ENCODE measurements around the gene WIPF1.

DNA sequence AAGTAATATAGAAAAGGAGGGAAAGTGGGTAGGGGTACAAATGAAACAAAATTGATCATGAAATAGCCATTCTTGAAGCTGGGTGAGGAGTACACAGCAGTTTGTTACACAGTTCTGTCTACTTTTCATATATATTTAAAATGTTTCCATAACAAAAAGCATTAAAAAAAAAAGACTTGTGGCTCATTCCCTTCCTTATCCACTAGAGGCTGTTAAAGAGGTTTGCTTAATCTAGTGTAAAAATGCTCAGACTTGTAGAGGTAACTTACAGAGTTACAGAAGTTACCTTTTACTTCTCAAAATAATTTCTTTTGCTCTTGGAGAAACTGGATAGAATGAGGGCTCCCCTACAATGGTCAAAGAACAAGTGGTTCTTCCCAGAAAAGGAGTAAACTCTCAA lies 8.1 kb upstream of the WIPF1 start:
- TF ChIP-seq CTCF (IDR thresholded peaks at IDR 0.05) (no peak), POLR2A (IDR thresholded peaks at IDR 0.05) (no peak), EP300 (IDR thresholded peaks at IDR 0.05) (no peak)
